GM19328 (cell line): ENCODE data around the gene ZNF570.

Experiments used
- ATAC-seq: cut with Tn5 transposase; IDR thresholded peaks from one replicate; pipeline ENCODE4 v1.9.1; 2021; ENCODE audit warnings: mild to moderate bottlenecking, moderate library complexity; ENCODE audit not compliant: unreplicated experiment

ZNF570 gene

GRCh38 chr19:37468961-37469777 is at the start of gene ZNF570:
Gene ZNF570, plus strand, starts transcription at chr19:37469356. Its CDS starts 999 bp downstream, at chr19:37470355.
- peak; percentile 50 for ATAC-seq

- no peak for ATAC-seq
Measured at GRCh38 chr19:37452500-37453245, 16.5 kb upstream of the ZNF570 start.

DNA sequence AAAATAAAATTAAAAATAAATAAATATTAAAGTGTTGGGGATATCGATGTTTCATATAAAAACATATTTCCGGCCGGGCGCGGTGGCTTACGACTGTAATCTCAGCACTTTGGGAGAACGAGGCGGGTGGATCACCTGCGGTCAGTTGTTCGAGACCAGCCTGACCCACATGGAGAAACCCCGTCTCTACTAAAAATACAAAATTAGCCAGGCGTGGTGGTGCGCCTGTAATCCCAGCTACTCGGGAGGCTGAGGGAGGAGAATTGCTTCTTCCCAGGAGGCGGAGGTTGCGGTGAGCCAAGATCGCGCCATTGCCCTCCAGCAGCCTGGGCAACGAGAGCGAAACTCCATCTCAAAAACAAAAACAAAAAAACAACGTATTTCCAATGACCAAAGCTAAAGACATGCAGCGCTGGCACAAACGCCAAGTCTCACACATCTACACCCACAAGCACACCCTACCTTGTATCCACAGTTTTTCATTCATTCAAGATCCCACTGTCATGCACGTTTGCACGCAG is 2.8 kb upstream of the ZNF570 start:
- no peak for ATAC-seq

DNA sequence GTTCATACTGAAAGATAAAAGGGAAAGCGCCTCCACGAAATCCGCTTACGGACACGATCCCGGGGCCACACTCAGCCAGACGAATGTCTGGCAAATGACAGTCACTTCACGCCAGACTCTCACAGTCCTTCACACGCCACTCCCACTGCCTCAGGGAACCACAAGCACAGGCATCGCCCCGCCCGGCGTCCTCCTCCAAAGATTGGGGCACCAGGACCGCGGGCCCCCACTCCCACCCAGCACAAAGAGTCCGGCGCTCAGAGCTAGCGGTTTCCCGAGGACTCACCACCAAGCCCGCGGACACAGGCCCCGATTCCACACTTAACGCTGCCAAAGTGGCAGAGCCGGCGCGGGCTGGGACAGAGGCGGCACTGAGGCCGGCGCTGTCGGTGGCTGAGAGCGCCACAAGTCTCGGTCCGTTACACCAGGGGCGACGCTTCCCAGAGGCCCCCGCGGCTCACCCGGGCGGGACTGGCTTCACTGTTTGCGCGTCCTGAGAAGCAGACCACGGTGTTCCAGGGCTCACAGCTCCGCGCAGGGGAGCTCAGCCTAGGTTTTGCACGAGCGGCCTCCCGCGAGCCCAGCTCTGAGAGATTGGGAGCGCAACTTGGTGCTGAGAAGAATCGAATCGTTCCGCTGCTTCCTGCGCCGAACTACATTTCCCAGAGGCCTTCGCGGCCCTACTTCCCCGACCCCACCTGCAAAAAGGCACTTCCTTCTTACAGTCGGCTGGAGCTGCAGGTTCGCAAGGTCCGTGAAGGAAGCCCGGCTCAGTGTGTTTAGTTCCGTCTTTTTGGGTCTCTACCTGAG is 2.2 kb upstream of the ZNF570 start, which contains the start of gene ZNF569:
Gene ZNF569, minus strand, starts transcription at position 647 of the 810 bp plus-strand sequence. CDS start 22,523 bp downstream, outside the sequence.
- peak; percentile 49 for ATAC-seq

DNA sequence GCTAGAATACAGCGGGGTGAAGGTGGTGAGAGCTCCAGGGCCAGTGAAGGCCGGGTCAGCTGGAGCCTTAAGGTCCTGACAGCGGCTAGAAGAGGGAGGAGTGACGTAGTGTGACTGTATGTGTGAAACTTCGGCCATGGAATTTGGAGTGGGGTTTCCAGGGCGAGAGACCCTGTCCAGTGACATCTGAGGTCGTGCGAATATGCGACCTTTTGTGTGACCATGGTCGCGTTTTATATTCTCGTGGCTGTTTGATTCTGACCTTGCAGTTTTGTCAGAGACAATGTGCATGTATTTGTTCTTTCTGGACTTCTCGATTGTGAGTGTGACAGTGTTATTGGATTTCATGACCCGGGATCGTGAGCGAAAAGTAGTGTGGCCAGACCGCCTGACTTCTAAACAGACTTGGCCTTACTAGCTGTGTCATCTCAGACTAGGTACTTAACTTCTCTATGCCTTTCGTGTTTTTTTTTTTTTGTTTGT is 1.5 kb upstream of the ZNF570 start:
- ATAC-seq, result no peak

DNA sequence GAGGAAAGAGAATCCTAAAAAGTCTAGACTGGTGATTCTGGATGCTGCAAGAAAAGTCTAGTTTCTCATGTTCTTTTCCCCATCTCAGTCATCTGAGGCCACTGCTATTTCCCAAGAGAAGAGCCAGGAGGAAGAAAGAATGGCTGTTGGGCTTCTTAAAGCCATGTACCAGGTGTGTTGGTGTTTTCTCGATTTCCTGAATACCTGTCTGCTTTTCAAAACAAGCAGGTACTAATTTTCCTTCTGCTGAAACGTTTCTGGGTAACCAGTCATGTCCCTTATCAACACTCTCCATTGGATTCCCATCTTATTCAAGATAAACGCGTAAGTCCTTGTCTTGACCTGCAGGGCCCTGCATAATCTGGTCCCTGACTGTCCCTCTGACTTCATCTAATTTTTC is 1.1 kb downstream of the ZNF570 start:
- ATAC-seq, result no peak

- no peak for ATAC-seq
Measured at GRCh38 chr19:37472165-37472564, 3.0 kb downstream of the ZNF570 start.

DNA sequence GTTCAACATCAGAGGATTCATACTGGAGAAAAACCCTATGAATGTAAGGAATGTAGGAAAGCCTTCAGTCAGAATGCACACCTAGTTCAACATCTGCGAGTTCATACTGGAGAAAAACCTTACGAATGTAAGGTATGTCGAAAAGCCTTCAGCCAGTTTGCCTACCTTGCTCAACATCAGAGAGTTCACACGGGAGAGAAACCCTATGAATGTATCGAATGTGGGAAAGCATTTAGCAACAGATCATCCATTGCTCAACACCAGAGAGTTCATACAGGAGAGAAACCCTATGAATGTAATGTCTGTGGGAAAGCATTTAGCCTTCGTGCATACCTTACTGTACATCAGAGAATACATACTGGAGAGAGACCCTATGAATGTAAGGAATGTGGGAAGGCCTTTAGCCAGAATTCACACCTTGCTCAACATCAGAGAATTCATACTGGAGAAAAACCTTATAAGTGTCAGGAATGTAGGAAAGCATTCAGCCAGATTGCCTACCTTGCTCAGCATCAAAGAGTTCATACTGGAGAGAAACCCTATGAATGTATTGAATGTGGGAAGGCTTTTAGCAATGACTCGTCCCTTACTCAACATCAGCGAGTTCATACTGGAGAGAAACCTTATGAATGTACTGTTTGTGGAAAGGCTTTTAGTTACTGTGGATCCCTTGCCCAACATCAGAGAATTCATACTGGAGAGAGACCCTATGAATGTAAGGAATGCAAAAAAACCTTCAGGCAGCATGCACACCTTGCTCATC is 15.4 kb downstream of the ZNF570 start:
- no peak for ATAC-seq

GRCh38 chr19:37492213-37492612 is 23.1 kb downstream of the ZNF570 start:
- ATAC-seq, result no peak

DNA sequence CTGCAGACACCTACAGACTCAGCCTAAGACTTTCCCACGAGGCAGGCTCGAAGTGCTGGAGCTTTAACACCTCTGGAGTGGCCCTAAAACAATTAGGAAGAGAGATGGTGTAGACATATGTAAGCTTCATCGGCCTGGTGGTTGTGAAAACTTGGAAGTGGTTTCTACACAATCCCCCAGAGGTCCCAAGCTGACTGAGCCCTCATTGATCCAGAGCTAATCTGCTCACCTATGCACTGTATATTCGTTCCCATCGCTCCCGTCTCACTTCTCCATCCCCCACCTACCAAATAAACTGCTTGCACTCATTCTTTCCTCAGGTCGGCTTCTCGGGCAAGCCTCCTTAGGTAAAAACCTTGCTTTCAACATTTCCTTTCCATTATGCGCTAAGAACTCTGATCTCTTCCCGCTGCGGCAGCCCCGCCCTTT is 36.8 kb downstream of the ZNF570 start:
- ATAC-seq, result no peak

DNA sequence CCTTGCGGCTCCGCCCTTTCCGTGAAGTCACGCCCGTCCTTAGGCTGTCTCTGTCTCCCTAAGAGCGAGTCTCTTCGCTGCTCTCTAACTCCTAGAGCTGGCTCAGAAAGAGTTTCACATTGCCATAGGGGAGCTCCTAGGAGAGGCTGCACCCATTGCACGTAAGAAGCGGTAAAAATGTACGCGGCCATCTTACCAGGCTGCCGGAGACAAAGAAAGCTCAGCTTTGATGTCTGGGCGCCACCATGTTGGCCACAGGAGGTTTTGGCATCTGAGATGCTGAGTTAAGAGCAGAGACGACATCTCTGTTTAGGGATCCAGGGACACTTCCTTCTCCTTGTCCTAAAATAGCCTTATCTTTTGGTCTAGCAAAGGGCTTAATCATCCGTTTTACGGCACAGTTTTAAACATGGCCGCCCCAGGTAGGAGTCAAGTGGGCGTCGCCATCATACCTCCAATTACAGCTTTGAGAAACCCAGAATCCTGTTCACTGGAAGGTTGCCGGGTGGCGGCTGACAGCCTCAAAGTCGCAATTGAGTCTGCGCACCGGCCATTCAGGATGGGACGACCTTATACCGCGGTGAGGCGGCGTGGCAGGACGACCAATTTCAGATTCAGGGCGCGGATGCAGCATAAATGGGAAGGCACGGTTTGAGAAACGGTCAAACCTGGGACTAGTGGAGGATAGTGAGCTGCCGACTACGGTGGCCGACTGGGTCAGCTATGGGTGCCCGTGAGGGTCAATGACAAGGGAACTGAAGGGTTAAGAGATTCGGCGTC is 37.4 kb downstream of the ZNF570 start, which contains the start of gene ZNF793:
Gene ZNF793, plus strand, starts transcription at position 553 of the 780 bp plus-strand sequence. CDS start 16,501 bp downstream, outside the sequence.
- ATAC-seq, result no peak

- ATAC-seq, result no peak
Measured at GRCh38 chr19:37507167-37507464, 38.0 kb downstream of the ZNF570 start.

- ATAC-seq, result no peak
Measured at GRCh38 chr19:37511186-37511585, 42.0 kb downstream of the ZNF570 start.

- no peak for ATAC-seq
Measured at GRCh38 chr19:37511821-37512220, 42.7 kb downstream of the ZNF570 start.

DNA sequence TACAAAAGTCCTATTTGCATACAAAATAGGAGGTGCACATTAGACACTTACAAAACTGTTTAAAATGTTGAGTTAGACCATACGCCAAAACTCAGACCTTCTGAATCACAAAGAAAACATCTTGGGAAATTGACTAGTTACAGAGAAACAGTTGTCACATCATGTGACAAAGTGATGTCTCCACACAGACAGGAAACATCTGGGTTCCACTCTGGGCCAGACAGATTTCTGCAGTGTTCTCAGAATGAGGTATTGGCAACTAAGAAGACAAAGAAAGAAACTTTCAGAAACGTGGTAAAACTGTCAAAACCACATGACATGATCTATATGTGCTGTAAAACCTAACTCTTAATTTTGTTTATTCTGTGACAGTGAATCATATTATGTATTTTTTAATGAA is 44.2 kb downstream of the ZNF570 start:
- ATAC-seq, result no peak

- ATAC-seq, result no peak
Measured at GRCh38 chr19:37519890-37520289, 50.7 kb downstream of the ZNF570 start.

- ATAC-seq, result no peak
Measured at GRCh38 chr19:37537391-37537947, 68.3 kb downstream of the ZNF570 start.
